GM21529 (cell line): ENCODE data around the gene PDP2.
"Not testable (repeated sequence)": the region's sequence is repeated elsewhere in the genome, so short reads cannot be mapped to it uniquely, and the experiment has no call there.

Experiments
- ATAC-seq: cut with Tn5 transposase; IDR thresholded peaks from one replicate; pipeline ENCODE4 v1.9.1; 2021; ENCODE audit not compliant: unreplicated experiment

The PDP2 gene

DNA sequence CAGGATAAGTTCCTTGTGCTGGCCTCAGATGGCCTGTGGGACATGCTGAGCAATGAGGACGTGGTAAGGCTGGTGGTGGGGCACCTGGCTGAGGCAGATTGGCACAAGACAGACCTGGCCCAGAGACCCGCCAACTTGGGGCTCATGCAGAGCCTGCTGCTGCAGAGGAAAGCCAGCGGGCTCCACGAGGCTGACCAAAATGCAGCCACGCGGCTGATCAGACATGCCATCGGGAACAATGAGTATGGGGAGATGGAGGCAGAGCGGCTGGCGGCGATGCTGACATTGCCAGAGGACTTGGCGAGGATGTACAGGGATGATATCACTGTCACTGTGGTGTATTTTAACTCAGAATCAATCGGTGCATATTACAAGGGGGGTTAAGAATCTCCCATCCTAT lies 5.2 kb downstream of the PDP2 start:
- no peak for ATAC-seq

GRCh38 chr16:66886321-66886720 lies 6.0 kb downstream of the PDP2 start:
- no peak for ATAC-seq

- ATAC-seq: no peak
These were observed 6.6 kb downstream of the PDP2 start for GRCh38 chr16:66886914-66887313.

DNA sequence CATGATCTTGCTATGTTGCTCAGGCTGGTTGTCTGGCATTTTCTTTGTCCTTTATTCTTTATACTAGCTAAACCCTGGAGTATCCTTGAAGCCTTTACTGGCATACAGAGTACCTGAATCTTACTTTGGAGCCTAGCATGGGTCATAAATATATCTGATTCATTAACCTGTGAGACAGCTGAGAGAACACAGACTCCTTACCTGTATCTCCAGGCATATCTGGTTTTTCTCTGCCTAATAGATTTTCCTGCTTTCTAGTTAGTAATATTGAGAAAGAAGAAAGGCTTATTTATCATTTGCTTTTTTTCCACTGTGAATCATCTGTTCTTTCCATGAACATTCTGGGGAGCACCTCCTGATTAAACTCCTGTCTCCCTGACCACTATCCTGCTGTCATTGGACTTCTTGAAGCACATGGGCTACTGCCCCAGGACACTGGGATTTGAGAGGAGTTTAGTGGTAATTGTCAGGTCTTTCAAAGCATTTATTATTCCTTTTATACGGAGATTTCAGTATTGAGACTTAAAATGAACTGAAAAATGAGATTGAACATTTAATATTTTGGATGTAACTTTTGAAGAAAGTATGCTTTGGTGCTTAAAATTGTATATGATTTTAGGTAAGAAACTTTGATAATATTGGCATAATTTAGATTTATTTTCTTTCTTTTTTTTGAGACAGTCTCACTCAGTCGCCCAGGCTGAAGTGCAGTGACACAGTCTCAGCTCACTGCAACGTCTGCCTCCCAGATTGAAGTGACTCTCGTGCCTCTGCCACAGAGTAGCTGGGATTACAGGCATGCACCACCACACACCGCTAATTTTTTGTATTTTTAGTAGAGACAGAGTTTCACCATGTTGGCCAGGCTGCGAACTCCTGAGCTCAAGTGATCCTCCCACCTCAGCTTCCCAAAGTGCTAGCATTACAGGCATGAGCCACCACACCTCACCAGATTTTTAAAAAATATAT lies 8.6 kb downstream of the PDP2 start:
- ATAC-seq: no peak

- no peak for ATAC-seq
These were observed 9.3 kb downstream of the PDP2 start for GRCh38 chr16:66889622-66890021.

DNA sequence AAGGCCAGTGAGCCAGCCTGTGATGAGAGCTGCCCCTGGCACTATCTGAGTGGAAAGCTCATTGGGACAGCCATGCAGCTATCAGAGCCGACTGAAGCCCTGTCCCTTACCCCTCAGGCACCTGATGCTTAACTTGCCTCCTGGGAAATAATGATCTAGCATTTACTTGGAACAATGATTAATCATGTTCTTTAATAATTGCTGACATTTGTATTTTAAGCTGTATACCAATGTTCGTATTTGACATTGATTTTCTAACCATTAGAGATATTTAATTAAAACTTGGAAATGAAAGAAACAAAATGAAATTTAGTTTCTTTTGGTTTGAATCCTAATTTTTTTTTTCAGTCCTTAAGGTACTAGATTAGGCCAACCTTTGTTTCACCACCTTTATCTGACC lies 10.5 kb downstream of the PDP2 start:
- no peak for ATAC-seq

DNA sequence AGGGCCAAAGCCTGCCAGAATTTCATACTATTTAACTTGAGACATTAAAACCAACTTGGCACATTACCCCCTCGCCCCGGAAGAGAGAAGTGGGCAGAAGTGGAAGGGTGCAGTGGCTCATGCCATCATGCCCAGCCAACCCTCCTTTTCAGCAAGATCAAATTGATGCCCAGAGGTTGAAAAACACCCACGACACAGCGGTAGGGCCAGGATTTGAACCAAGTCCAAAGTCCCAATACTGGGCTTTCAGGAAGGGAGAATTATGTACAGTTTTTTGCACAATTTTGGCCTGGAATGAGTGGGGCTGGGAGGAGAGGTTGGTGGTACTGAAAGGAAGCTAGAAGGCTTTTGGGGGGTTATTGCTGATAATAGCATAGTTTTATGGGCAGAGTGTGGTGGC lies 11.0 kb downstream of the PDP2 start:
- no peak for ATAC-seq

DNA sequence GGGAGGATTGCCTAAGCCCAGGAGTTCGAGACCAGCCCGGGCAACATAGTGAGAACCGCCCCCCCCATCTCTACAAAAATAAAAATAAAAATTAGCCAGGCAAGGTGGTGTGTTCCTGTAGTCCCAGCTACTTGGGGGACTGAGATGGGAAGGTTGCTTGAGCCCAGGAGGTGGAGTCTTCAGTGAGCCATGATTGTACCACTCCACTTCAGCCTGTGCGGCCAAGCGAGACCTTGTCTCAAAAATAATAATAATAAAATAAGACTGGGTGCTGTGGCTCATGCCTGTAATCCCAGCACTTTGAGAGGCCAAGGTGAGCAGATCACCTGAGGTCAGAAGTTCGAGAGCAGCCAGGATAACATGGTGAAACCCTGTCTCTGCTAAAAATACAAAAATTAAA lies 11.5 kb downstream of the PDP2 start:
- no peak for ATAC-seq

- ATAC-seq: no peak
These were observed 13.7 kb downstream of the PDP2 start for GRCh38 chr16:66894055-66894454.

- no peak for ATAC-seq
These were observed 14.8 kb downstream of the PDP2 start for GRCh38 chr16:66894948-66895688.

DNA sequence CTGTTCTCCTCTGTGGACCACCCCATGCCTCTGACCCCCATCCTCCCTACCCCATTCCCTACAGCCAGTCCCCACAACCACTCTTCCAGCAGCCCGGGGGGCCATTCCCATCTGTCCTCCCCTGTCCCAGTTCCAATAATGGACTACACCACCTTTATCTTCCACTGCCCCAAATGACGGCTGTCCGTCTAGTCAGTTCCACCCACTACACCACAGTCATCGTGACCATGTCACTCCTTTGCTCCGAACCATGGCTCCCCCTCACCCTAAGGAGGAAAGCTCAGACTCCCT lies 15.3 kb downstream of the PDP2 start:
- no peak for ATAC-seq

GRCh38 chr16:66895999-66896398 lies 15.7 kb downstream of the PDP2 start:
- ATAC-seq: no peak

GRCh38 chr16:66896682-66897081 lies 16.4 kb downstream of the PDP2 start:
- ATAC-seq: not testable (repeated sequence)

- ATAC-seq: no peak
These were observed 17.9 kb downstream of the PDP2 start for GRCh38 chr16:66898207-66898606.

GRCh38 chr16:66898933-66899309 lies 18.6 kb downstream of the PDP2 start:
- no peak for ATAC-seq

DNA sequence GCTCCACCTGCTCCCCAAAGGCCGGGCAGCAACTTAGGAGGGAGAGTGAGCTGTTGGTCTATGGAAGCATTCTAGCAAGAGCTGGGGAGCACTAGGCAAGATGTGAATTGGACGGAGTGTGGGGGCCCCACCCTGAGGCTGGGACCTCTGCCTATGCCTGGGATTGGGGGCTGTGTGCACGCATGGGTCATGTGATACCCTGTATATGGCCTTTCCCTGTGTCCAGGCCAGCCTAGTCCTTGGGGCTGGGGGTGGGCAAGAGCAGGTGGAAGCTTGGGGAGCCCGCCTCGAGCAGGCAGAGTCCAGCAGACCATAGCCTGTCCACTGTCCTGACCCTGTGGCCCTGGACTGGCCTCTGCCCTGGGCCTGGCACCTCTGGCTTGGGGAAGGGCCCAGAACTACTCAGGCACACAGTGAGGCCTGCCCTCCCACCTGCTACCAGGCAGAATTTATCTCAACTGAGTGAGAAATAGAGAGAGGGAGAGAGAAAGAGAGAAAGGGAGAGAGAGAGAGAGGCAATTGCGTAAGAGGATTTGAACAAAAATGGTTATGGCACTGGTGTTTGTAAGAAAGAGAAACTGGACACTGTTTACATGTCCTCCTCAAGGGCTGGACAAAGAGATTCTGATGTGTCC lies 19.1 kb downstream of the PDP2 start:
- ATAC-seq: no peak

DNA sequence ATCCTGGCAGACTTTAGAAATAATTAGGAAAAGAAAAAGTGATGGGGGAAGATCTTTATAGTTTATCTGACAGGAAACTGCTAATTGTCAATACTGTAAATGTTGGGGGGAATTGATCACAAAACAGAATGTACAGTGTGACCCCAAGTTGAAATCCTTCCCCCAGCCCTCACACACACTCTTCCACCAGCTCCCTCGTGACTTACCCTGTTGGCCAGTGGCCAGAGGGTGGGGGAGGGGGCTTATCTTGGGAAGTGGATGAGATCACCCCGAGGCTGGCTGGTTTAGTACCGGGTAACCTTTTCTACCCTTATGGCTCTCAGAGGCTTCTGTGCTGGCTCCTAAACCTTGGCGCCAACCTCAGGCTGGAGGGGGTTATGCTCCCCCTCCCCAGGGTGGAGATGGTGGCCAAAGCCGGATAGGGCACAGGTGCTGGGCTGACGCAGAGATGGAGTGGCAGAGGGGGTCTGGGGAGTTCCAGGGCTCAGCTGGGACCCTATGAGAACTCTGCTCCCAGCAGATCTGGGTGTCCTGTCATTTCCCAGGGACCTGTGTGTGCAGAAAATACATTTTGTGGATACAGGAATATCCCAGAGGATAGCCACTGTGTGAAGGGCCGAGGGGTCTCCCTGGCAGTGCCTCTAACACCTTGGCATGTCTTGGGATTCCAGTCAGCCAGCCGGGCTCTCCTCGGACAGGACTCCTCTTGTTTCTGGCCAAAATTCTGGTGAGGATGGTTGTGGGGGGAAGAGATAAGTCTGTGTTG lies 19.8 kb downstream of the PDP2 start:
- ATAC-seq: no peak

- ATAC-seq: no peak
These were observed 20.6 kb downstream of the PDP2 start for GRCh38 chr16:66900721-66901441.

DNA sequence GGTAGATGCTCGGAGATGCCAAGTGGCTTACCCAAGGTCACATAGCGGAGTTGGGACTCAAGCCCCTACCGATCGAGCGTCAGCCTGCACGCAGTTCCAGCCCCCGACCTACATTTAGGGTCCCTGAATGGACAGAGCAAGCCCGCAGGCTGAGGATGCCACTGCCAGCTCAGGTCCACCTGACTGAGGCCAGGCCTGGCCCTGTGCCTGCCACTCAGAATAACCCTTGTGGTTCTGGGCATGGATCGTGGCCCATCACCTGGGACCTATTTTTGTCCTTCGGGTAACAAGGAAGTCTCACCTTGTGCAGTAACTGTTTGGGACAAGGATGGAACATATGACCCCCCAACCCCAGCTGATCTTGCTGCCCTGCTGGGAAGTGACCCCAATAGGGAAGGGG lies 21.3 kb downstream of the PDP2 start:
- ATAC-seq: no peak
